DMS114 treated with DMSO at 0.1 percent for 48 hours (cell line): ENCODE measurements around the gene ATXN7L1.

Experiments
- DNase-seq: peaks from one replicate; lab custom pipeline; 2025; ENCODE audit not compliant: unreplicated experiment; lab: John Stamatoyannopoulos, UW

Gene ATXN7L1

DNA sequence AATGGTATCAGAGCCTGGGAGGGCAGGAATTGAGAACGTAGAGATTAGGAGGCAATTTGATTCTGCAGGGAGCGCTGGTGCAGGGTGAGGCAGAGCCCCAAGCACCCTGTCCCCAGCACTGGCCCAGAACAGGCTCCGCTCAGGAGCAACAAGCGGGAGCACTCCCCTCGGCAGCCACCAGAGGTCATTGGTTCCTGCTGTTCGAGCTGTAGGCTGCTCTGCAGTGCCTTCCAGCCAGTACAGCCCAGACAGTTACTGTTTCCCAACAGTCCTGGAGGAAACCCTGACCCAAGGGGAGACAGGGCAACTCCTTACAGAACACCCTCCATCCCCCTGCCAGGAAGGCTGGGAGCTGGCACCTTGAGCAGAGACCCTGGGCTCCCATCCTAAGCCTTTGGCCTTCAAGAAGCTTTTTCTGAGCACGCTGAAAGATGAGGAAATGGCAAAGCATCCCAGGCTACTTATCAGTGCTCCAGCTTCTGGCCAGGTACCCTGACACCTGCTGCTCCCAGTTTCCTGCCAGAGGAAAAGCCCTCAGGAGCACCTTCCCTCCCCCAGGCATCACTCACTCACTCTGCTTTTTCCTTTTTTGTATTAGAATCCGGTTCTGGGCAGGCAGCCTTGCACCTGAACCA, 223.9 kb downstream of the ATXN7L1 start:
- DNase-seq = peak; percentile 25

GRCh38 chr7:105651798-105652197, 224.6 kb downstream of the ATXN7L1 start:
- no peak for DNase-seq

- DNase-seq = no peak
Measured at GRCh38 chr7:105650382-105650970, 225.9 kb downstream of the ATXN7L1 start.

- DNase-seq = no peak
Measured at GRCh38 chr7:105649727-105650381, 226.5 kb downstream of the ATXN7L1 start.

DNA sequence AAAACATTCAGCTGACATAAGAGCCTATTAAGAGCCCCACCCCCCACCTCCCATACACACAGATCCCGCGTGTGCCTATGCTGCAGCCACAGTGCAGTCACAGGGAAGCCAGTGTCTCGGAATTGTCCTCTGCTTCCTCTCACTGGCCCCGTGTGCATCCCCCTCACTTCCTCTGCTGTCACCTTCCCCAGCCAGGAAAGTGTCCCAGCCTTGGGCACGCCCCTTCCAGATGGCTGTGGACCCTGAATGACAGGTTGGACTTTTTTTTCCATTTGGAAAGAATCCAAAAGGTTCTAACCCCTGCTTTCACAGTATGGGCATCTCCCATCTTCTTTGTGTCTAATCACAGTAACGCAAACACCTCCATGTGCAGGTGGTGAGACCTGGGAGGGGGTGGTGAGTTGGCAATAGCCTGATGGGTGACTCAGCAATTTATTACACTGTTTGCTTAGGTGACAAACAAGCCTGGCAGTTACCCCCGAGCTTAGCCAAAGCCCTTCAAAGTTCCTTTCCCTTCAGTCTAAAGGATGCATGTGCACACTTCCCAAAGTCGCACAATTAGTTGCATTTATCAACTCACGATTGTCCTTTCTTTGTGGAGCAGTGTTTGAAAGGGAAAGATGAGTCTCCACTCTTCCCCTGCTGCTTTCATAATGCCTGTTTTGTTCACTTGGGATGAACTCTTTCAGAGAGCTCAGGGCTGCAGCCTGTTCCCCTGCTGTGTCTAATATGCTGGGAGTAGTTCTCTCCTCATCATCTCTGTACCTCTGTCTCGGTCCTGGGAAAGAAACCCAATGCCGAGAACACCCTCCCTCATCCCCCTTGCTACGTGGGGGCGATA, 227.6 kb downstream of the ATXN7L1 start:
- no peak for DNase-seq

DNA sequence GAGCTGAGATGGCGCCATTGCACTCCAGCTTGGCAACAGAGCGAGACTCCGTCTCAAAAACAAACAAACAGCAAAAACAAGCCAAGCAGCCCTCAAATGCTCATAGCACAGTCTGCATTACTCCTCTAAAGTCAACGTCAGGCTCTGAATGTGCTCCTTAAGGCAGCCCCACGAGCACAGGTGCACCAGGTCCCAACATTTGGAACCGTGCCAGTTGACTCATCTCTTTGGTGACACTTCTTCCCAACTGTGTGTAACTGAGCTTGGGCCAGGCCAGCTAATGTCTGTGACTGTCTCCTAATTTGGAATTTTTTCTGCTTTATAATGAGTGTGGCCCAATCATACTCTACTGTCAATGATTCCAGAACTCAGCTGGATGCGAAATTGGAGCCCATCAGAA, 228.8 kb downstream of the ATXN7L1 start:
- DNase-seq = no peak

DNA sequence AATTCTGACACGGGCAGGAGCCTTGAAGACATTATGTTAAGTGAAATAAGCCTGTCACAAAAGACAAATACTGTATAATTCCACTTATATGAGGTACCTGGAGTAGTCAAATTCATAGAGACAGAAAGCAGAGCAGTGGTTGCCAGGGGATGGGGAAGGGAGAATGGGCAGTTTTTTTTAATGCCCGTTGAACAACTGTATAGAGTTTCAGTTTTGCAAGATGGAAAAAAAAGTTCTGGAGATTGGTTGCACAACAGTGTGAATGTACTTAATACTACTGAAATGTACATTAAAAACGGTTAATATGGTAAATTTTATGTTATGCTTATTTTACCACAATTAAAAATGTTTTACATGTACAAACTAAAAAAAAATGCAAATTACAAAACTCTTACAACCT, 231.5 kb downstream of the ATXN7L1 start:
- no peak for DNase-seq

DNA sequence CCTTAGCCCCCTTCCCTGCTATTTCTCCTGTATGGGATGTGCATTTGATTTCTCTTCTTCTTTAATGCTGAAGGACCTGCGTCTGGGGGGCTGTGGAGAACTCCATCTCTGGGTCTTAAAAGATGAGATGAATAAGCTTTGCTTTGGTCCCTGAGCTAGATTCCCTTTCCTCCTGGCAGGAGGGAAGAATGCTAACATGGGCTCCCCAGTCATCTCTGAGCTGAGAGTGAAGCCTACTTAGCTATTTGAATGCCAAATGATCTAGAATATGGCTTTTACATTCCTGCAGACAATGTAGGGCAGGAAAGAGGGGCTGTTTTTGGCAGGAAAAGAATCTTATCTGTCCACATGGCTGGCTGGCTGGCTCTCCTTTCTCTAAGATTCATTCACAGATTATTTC, 232.5 kb downstream of the ATXN7L1 start:
- no peak for DNase-seq

DNA sequence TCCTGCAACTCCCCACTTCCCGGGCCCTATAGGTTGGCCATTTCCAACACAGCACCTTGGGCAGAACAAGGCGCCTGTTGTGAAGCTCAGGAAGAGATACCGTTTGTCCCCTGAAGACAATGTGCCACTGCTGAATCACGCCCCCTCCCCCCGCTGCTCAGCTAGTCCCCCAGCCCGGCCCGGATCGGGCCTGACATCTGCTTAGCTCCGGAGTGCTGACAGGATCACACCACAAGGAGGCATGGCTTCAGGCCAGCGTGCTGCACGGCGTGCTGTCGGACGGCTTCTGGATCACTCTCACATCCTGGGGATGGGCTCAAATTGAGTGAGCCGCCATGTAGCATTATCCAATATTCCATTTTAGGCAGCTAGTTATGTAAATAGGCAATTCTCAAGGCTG, 233.0 kb downstream of the ATXN7L1 start:
- no peak for DNase-seq

GRCh38 chr7:105642264-105642663, 234.1 kb downstream of the ATXN7L1 start:
- no peak for DNase-seq

- no peak for DNase-seq
Measured at GRCh38 chr7:105640956-105641810, 235.2 kb downstream of the ATXN7L1 start.

DNA sequence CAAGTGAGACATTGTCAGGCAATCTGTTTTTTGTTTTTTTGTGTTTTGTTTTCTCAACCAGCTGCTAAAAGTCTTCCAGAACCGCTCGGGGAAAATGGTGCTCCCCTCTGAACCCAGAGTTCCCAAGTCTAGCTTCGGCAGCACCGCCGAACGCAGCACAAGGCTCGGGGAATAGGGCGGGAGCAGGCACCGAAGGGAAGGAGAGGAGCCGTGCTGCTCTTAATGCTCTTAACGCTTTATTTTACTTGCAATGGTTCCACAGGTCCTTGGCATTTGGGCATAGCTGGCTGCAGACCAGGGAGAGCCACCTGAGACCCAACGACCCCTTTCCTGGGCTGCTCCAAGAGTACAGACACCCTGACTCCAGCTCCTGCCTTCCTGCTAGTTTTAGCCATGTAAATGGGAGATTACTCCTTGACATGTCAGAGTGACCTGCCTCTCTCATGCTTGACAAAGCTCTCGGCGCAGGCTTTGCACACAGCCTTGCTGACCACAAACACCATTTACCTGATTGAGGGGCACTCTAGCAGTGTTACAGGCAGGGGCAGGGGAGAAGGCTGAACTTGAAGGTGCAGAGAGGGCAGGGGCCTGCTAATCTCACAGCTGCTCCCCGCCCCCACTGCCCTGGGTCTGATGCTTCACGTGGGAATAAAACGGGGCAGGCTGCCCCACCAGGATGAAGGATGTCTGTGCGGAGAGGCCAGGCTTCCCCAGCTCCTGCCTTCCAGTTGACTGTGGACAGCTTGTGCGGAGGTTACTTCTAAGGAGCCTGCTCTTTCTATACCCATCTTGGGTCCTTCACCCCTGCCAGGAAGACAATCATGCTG, 236.5 kb downstream of the ATXN7L1 start:
- DNase-seq = no peak

DNA sequence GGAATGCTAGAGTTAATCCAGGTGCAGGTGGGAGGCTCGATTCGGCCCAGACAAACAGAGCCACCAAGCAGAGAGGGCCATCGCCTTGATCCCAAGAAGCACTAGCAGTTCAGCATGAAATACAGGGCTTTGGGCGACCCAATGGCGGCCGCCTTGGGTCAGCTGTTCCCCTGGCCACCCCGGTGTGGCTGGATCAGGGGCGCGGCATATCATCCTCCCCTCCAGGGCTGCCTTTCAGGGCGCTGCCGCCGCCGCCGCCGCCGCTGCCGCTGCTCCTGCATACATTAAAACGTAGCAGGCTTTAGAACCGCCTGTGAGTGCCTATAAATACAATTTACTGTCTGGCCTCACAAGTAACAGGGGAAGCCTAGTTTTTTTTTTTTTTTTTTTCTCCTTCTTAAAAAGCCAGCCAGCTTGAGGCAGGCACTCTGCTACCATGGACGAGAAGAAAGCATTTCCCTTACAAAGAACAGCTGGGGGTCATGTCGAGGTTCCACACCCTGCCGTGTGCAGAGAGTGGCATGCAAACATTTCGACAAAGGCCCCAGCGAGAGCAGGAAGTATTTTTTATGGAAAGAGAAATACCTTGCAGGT, 237.4 kb downstream of the ATXN7L1 start:
- DNase-seq = no peak

GRCh38 chr7:105638334-105638733, 238.1 kb downstream of the ATXN7L1 start:
- DNase-seq = no peak

- DNase-seq = no peak
Measured at GRCh38 chr7:105637755-105638154, 238.6 kb downstream of the ATXN7L1 start.

GRCh38 chr7:105636982-105637381, 239.4 kb downstream of the ATXN7L1 start:
- no peak for DNase-seq

GRCh38 chr7:105635197-105635596, 241.2 kb downstream of the ATXN7L1 start:
- no peak for DNase-seq

DNA sequence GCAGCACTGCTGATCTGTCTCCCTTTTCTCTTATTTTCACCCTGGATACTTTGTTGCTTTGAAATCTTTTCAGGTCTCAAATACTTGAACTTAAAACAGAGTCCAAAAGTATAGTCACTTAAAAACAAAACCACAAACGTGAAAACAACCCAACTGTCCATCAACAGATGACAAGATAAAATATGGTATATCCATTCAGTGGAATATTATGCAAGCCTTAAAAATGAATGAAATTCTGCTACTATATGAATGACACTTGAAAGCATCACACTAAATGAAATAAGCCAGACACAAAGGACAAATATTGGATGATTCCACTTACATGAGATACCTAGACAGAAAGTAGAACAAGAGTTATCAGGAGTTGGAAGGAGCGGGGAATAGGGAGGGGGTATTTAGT, 250.4 kb downstream of the ATXN7L1 start:
- DNase-seq = no peak

- no peak for DNase-seq
Measured at GRCh38 chr7:105623906-105624305, 252.5 kb downstream of the ATXN7L1 start.

GRCh38 chr7:105623378-105623777, 253.0 kb downstream of the ATXN7L1 start:
- no peak for DNase-seq
